Measurements from ENCODE around the gene BICRA. TPM values are rescaled to one million over a fixed set of nuclear protein-coding genes. Genes with fewer than 3 reads are reported as not detected.
A peak's percentile ranks its signal among the peaks of the same experiment; 100 is the strongest.
"Not testable (repeated sequence)": the region's sequence is repeated elsewhere in the genome, so short reads cannot be mapped to it uniquely, and the experiment has no call there.

The BICRA gene
- polyA plus RNA-seq, 3 donors: 0.08 to 4.6 TPM; not detected in 1

- Histone ChIP-seq H2AFZ (ENCODE audit: insufficient read depth, low read depth, low read length, poor library complexity, severe bottlenecking) (peak overlapping the region; percentile 78), H4K20me1 (ENCODE audit: insufficient read depth, low read length) (no peaks in the 10 kb centered on the region), H3K9ac (ENCODE audit: insufficient read depth, low read length, poor library complexity, severe bottlenecking) (peak overlapping the region; percentile 31), H3K27ac (ENCODE audit: low read depth in 1 of 2, low read length in 2 of 2) (peak overlapping the region; percentile 15 to 63), H3K4me3 (replicated peaks in 1 of 3; ENCODE audit: low read depth in 2 of 3, low read length in 3 of 3) (peak overlapping the region in 2 of 3 experiments; percentile 7 to 77), H3K4me1 (ENCODE audit: control insufficient read depth in 1 of 2, insufficient read depth in 2 of 2, low read length in 2 of 2) (peaks cover 48 to 65% of the 10 kb centered on the region in 2 donors), H3K27me3 (ENCODE audit: control insufficient read depth in 2 of 2, insufficient read depth in 2 of 2, low read length in 2 of 2) (no peaks in the 10 kb centered on the region), H3K9me3 (replicated peaks in 1 of 2; ENCODE audit: control insufficient read depth in 1 of 2, insufficient read depth in 1 of 2, low read length in 2 of 2) (no peaks in the 10 kb centered on the region), H3K79me2 (ENCODE audit: insufficient read depth, low read length) (no peaks in the 10 kb centered on the region), H3K4me2 (replicated peaks; ENCODE audit: extremely low read depth, low read length, poor library complexity, severe bottlenecking) (peak overlapping the region; percentile 73), H3K36me3 (replicated peaks in 1 of 2; ENCODE audit: control insufficient read depth in 1 of 2, insufficient read depth in 2 of 2, low read length in 2 of 2) (no peaks in the 10 kb centered on the region)
- Mint-ChIP-seq H3K36me3 (no peaks in the 10 kb centered on the region), H3K27ac (peak overlapping the region; percentile 74 to 90 (median 86)), H3K4me3 (peak overlapping the region; percentile 60 to 89), H3K4me1 (peaks cover 60% of the 10 kb centered on the region), H3K27me3 (ENCODE audit: low read depth in 3 of 3) (peaks cover 4 to 15% (median 15%) of the 10 kb centered on the region in 3 donors), H3K9me3 (peaks cover 0 to 5% (median 0%) of the 10 kb centered on the region in 7 donors)
- whole genome bisulfite sequencing (ENCODE audit: insufficient coverage): 43% methylated on average over 9 of the region's 21 CpGs
- DNase-seq: peak in 1 of 3 donors; percentile 26
- TF ChIP-seq, protein P1, sequence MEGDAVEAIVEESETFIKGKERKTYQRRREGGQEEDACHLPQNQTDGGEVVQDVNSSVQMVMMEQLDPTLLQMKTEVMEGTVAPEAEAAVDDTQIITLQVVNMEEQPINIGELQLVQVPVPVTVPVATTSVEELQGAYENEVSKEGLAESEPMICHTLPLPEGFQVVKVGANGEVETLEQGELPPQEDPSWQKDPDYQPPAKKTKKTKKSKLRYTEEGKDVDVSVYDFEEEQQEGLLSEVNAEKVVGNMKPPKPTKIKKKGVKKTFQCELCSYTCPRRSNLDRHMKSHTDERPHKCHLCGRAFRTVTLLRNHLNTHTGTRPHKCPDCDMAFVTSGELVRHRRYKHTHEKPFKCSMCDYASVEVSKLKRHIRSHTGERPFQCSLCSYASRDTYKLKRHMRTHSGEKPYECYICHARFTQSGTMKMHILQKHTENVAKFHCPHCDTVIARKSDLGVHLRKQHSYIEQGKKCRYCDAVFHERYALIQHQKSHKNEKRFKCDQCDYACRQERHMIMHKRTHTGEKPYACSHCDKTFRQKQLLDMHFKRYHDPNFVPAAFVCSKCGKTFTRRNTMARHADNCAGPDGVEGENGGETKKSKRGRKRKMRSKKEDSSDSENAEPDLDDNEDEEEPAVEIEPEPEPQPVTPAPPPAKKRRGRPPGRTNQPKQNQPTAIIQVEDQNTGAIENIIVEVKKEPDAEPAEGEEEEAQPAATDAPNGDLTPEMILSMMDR (IDR thresholded peaks at IDR 0.05): no peak
- intact Hi-C loops (cut with micrococcal nuclease): loop anchor here in 1 of 2 donors (10.0 kb wide), 1 partner anchor 324 kb away; the partner anchor contains the start of gene INAFM1
Observed at GRCh38 chr19:47598407-47599349, 10.3 kb upstream of the BICRA start.

GRCh38 chr19:47599671-47600245, 9.2 kb upstream of the BICRA start:
- H3K27ac ChIP-seq (ENCODE audit: low read depth in 1 of 2, low read length in 2 of 2): peak overlapping the region; percentile 49 to 76
- 20% methylated on average over 14 of the region's 25 CpGs for WGBS (ENCODE audit: insufficient coverage)
- peak overlapping the region; percentile 51 for H3K9ac ChIP-seq (ENCODE audit: insufficient read depth, low read length, poor library complexity, severe bottlenecking)
- not testable (repeated sequence) for H3K27me3 ChIP-seq (ENCODE audit: control insufficient read depth in 2 of 2, insufficient read depth in 2 of 2, low read length in 2 of 2); H3K9me3 Mint-ChIP-seq; H3K36me3 Mint-ChIP-seq; DNase-seq; H3K36me3 ChIP-seq (replicated peaks in 1 of 2; ENCODE audit: control insufficient read depth in 1 of 2, insufficient read depth in 2 of 2, low read length in 2 of 2); H3K9me3 ChIP-seq (replicated peaks in 1 of 2; ENCODE audit: control insufficient read depth in 1 of 2, insufficient read depth in 1 of 2, low read length in 2 of 2); H4K20me1 ChIP-seq (ENCODE audit: insufficient read depth, low read length); H3K79me2 ChIP-seq (ENCODE audit: insufficient read depth, low read length)
- Mint-ChIP-seq H3K27ac (peak overlapping the region; percentile 79 to 96 (median 90)), H3K4me3 (peak overlapping the region; percentile 76 to 88), H3K4me1 (peaks cover 68% of the 10 kb centered on the region), H3K27me3 (ENCODE audit: low read depth in 3 of 3) (peaks cover 1 to 19% (median 18%) of the 10 kb centered on the region in 3 donors)
- peaks cover 48 to 65% of the 10 kb centered on the region in 2 donors for H3K4me1 ChIP-seq (ENCODE audit: control insufficient read depth in 1 of 2, insufficient read depth in 2 of 2, low read length in 2 of 2)
- intact Hi-C loops (cut with micrococcal nuclease): loop anchor here (1.0 to 10.0 kb wide), 4 partner anchors 9 to 325 kb away; partner anchors contain the start of genes BICRA (in 1 of the 2), INAFM1 (in 1 of the 2) and NAPA (in 1 of the 2)
- peak overlapping the region; percentile 73 for H3K4me2 ChIP-seq (replicated peaks; ENCODE audit: extremely low read depth, low read length, poor library complexity, severe bottlenecking)
- peak overlapping the region; percentile 65 for H2AFZ ChIP-seq (ENCODE audit: insufficient read depth, low read depth, low read length, poor library complexity, severe bottlenecking)
- H3K4me3 ChIP-seq (replicated peaks in 1 of 3; ENCODE audit: low read depth in 2 of 3, low read length in 3 of 3): peak overlapping the region; percentile 36 to 77 (median 42)

All from CD14-positive monocyte (primary cell).